OCI-LY3 (cell line): Measurements from ENCODE around the gene PSMB3.

Source experiments
- H2AFZ ChIP-seq: fragments of 200-600, 300-600 bp; shearing (Covaris generic); 2 replicates; pipeline ENCODE4 v1.6.0; 2014; ENCODE audit warnings: antibody characterized with exemption, low read depth, low read length
- H3K27ac ChIP-seq: fragments of 200-600, 300-600 bp; sonication (generic); 2 replicates; pipeline ENCODE4 v1.5.1; 2014; ENCODE audit warnings: mild to moderate bottlenecking, low read length, moderate library complexity, mixed read lengths
- H3K27me3 ChIP-seq: fragments of 200-600, 300-600 bp; sonication (generic); 2 replicates; pipeline ENCODE4 v1.6.1; 2014; ENCODE audit warnings: low read depth, low read length, mixed read lengths
- H3K36me3 ChIP-seq: fragments of 200-600, 300-600 bp; sonication (generic); replicated peaks from 2 replicates; pipeline ENCODE3; 2014; ENCODE audit warnings: low read depth, low read length, mixed read lengths
- H3K4me1 ChIP-seq: fragments of 300-600, 200-600 bp; sonication (generic); 2 replicates; pipeline ENCODE4 v1.6.1; 2014; ENCODE audit warnings: low read length, mixed read lengths
- H3K4me2 ChIP-seq: fragments of 200-600, 300-600 bp; sonication (generic); 2 replicates; pipeline ENCODE4 v1.6.1; 2014; ENCODE audit warnings: low read length, mixed read lengths
- H3K4me3 ChIP-seq: fragments of 300-600, 200-600 bp; sonication (generic); 2 replicates; pipeline ENCODE4 v1.5.1; 2014; ENCODE audit warnings: antibody characterized with exemption, mild to moderate bottlenecking, low read length, moderate library complexity
- H3K79me2 ChIP-seq: fragments of 300-600, 200-600 bp; shearing (Covaris generic); 2 replicates; pipeline ENCODE4 v1.6.1; 2014; ENCODE audit warnings: mild to moderate bottlenecking, low read length, mixed read lengths
- H3K9ac ChIP-seq: fragments of 300-600, 200-600 bp; shearing (Covaris generic); 2 replicates; pipeline ENCODE4 v1.6.0; 2014; ENCODE audit warnings: mild to moderate bottlenecking, low read length, moderate library complexity
- H3K9me3 ChIP-seq: fragments of 200-600, 300-600 bp; shearing (Covaris generic); 2 replicates; pipeline ENCODE4 v1.6.1; 2014; ENCODE audit warnings: low read length, mixed read lengths; ENCODE audit not compliant: insufficient read depth
- H4K20me1 ChIP-seq: fragments of 200-600, 300-600 bp; sonication (generic); 2 replicates; pipeline ENCODE4 v1.6.1; 2016; ENCODE audit warnings: low read length, mixed read lengths; ENCODE audit not compliant: insufficient read depth
- CTCF ChIP-seq: fragments of 200-600, 300-600 bp; sonication (generic); IDR thresholded peaks from 2 replicates; pipeline ENCODE4 v1.5.1; 2014; ENCODE audit warnings: antibody characterized with exemption, low read length, low read depth
- EZH2phosphoT487 ChIP-seq: fragments of 200-600 bp; shearing (Covaris generic); IDR thresholded peaks from 2 replicates; pipeline ENCODE4 v1.6.1; 2018; ENCODE audit warnings: antibody characterized with exemption, mixed run types, low read depth

The PSMB3 gene

GRCh38 chr17:38715216-38715943 lies 37.2 kb upstream of the PSMB3 start:
- TF ChIP-seq CTCF = no peak
- TF ChIP-seq EZH2phosphoT487 = no peak
- H3K4me1 ChIP-seq = peaks cover 15% of the 10 kb centered on the region
- H3K79me2 ChIP-seq = no peaks in the 10 kb centered on the region
- H3K9ac ChIP-seq = no peak overlapping the region
- peaks cover 4% of the 10 kb centered on the region for H4K20me1 ChIP-seq
- H3K4me3 ChIP-seq = no peak overlapping the region
- no peaks in the 10 kb centered on the region for H3K9me3 ChIP-seq
- peak overlapping the region; percentile 34 for H3K27ac ChIP-seq
- peaks cover 71% of the 10 kb centered on the region for H3K36me3 ChIP-seq
- no peaks in the 10 kb centered on the region for H3K27me3 ChIP-seq
- peak overlapping the region; percentile 19; the same call in 1 of the 2 replicates for H3K4me2 ChIP-seq
- H2AFZ ChIP-seq = no peak overlapping the region

- TF ChIP-seq EZH2phosphoT487 = no peak
- Histone ChIP-seq H3K4me2 (no peak overlapping the region), H3K79me2 (no peaks in the 10 kb centered on the region), H3K4me3 (no peak overlapping the region), H2AFZ (no peak overlapping the region), H3K9ac (no peak overlapping the region), H3K36me3 (peaks cover 75% of the 10 kb centered on the region), H4K20me1 (no peaks in the 10 kb centered on the region; the same call in 1 of the 2 replicates), H3K9me3 (no peaks in the 10 kb centered on the region), H3K4me1 (peaks cover 15% of the 10 kb centered on the region), H3K27ac (no peak overlapping the region), H3K27me3 (no peaks in the 10 kb centered on the region)
Measured at GRCh38 chr17:38716368-38717005, 36.1 kb upstream of the PSMB3 start.

GRCh38 chr17:38717139-38717745 lies 35.3 kb upstream of the PSMB3 start:
- no peak overlapping the region for H2AFZ ChIP-seq
- H3K79me2 ChIP-seq = no peaks in the 10 kb centered on the region
- no peak overlapping the region for H3K9ac ChIP-seq
- no peak overlapping the region for H3K4me3 ChIP-seq
- H3K36me3 ChIP-seq = peaks cover 76% of the 10 kb centered on the region
- no peaks in the 10 kb centered on the region; the same call in 1 of the 2 replicates for H4K20me1 ChIP-seq
- TF ChIP-seq CTCF (no peak), EZH2phosphoT487 (no peak)
- H3K27ac ChIP-seq = no peak overlapping the region
- no peak overlapping the region for H3K4me2 ChIP-seq
- H3K27me3 ChIP-seq = no peaks in the 10 kb centered on the region
- peaks cover 15% of the 10 kb centered on the region for H3K4me1 ChIP-seq
- no peaks in the 10 kb centered on the region for H3K9me3 ChIP-seq

- Histone ChIP-seq H3K9ac (no peak overlapping the region), H3K27ac (no peak overlapping the region)
Measured at GRCh38 chr17:38719289-38719942, 33.1 kb upstream of the PSMB3 start.

More at GRCh38 chr17:38719289-38719942, 33.1 kb upstream of the PSMB3 start:
- H3K4me3 ChIP-seq = no peak overlapping the region
- no peak overlapping the region for H3K4me2 ChIP-seq
- H3K79me2 ChIP-seq = no peaks in the 10 kb centered on the region
- no peak for TF ChIP-seq EZH2phosphoT487
- TF ChIP-seq CTCF = no peak
- H3K36me3 ChIP-seq = peaks cover 65% of the 10 kb centered on the region
- no peaks in the 10 kb centered on the region for H4K20me1 ChIP-seq
- no peaks in the 10 kb centered on the region for H3K27me3 ChIP-seq
- H3K9me3 ChIP-seq = no peaks in the 10 kb centered on the region
- no peak overlapping the region for H2AFZ ChIP-seq
- H3K4me1 ChIP-seq = peaks cover 15% of the 10 kb centered on the region
